Upper lobe of left lung (tissue), 4 donors: ENCODE measurements around the gene CALM3.

ENCODE experiments used
- POLR2AphosphoS5 ChIP-seq, 2 donors: sonication (generic); formaldehyde crosslinking; IDR thresholded peaks; one replicate each; pipeline ENCODE4 v1.5.1; 2017; ENCODE audit warnings: antibody characterized with exemption in 2 of 2
- TF ChIP-seq, protein P1 (sequence below), 6 experiments: fragments of 450-650 bp in 4 of 6; fragments of 200-600 bp in 2 of 6; sonication (generic) in 2 of 6; IDR thresholded peaks; one replicate each; pipeline ENCODE4 v1.5.1; 2016 to 2019; ENCODE audit warnings: antibody characterized with exemption in 6 of 6

- no peak for TF ChIP-seq POLR2AphosphoS5 (IDR thresholded peaks at IDR 0.05)
- TF ChIP-seq, protein P1, sequence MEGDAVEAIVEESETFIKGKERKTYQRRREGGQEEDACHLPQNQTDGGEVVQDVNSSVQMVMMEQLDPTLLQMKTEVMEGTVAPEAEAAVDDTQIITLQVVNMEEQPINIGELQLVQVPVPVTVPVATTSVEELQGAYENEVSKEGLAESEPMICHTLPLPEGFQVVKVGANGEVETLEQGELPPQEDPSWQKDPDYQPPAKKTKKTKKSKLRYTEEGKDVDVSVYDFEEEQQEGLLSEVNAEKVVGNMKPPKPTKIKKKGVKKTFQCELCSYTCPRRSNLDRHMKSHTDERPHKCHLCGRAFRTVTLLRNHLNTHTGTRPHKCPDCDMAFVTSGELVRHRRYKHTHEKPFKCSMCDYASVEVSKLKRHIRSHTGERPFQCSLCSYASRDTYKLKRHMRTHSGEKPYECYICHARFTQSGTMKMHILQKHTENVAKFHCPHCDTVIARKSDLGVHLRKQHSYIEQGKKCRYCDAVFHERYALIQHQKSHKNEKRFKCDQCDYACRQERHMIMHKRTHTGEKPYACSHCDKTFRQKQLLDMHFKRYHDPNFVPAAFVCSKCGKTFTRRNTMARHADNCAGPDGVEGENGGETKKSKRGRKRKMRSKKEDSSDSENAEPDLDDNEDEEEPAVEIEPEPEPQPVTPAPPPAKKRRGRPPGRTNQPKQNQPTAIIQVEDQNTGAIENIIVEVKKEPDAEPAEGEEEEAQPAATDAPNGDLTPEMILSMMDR (IDR thresholded peaks at IDR 0.05) = no peak
These were observed 41.9 kb upstream of the CALM3 start for GRCh38 chr19:46559203-46559602.
